ENCODE data around the gene TTF1.

TTF1 gene, protein sequence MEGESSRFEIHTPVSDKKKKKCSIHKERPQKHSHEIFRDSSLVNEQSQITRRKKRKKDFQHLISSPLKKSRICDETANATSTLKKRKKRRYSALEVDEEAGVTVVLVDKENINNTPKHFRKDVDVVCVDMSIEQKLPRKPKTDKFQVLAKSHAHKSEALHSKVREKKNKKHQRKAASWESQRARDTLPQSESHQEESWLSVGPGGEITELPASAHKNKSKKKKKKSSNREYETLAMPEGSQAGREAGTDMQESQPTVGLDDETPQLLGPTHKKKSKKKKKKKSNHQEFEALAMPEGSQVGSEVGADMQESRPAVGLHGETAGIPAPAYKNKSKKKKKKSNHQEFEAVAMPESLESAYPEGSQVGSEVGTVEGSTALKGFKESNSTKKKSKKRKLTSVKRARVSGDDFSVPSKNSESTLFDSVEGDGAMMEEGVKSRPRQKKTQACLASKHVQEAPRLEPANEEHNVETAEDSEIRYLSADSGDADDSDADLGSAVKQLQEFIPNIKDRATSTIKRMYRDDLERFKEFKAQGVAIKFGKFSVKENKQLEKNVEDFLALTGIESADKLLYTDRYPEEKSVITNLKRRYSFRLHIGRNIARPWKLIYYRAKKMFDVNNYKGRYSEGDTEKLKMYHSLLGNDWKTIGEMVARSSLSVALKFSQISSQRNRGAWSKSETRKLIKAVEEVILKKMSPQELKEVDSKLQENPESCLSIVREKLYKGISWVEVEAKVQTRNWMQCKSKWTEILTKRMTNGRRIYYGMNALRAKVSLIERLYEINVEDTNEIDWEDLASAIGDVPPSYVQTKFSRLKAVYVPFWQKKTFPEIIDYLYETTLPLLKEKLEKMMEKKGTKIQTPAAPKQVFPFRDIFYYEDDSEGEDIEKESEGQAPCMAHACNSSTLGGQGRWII

DNA sequence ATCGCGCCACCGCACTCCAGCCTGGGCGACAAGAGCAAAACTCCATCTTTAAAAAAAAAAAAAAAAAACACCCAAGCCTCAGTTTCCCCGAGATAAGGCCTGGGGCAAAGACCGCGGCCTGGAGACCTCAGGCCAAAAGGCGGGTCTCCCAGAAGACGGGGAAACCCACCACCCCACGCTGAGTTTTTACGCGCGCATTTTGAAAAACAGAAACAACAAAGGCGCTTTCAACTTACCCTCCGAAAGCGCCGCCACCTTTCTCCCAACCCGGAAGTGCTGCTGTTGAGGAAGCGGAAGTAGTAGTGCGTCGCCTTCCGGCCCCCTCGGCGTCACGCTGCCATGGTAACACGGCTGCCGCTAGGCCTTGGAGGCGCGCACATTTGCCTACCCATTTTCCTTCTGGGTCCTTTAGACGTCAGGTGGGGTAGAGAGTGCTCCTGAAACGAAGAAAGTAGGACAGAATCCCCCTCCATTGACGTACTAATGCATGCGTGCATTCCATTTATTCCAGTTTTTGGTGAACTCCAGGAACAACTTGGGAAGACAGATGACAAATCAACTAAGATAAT lies at the start of gene TTF1:
TSS of gene TTF1 (minus strand) at position 287 of the 569 bp plus-strand sequence. CDS start 4,019 bp downstream, outside the sequence.
- peak; percentile 91 for DNase-seq

DNA sequence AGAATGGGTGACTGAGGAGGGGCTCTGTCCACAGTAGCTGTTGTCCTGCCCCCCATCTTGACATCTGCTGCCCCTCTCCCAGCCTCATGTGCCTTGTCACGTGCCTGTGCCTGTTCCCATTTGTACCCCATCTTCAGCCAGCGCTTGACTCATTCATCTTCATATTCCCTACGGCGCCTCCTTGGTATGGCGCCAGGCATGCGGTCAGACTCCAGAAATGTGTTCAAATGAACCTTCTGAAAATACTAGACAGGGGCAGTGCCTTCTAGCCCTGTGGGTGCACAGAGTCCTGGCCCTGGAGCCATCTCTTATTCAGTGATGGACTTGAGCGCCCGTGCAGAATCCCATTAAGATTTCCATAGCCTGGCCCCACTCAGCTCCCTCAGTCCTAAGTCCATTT lies 49.6 kb upstream of the TTF1 start:
- no peak for DNase-seq

DNA sequence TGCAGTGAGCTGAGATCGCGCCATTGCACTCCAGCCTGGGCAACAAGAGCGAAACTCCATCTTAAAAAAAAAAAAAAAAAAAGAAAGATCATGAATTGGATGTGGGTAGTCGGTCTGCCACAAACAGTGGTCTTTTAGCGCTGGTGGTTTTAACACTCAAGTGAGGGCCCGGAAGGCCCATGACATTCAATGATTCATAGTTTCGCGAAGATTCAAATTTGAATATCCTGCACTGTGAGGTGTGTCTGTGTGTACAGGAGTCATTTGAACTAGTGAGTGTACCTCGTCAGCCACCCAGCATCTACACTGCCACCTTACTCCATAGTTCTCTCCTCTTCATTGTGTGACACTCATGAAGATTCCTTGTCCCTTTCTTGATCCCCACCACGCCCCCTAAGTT lies 44.6 kb upstream of the TTF1 start:
- DNase-seq: no peak

DNA sequence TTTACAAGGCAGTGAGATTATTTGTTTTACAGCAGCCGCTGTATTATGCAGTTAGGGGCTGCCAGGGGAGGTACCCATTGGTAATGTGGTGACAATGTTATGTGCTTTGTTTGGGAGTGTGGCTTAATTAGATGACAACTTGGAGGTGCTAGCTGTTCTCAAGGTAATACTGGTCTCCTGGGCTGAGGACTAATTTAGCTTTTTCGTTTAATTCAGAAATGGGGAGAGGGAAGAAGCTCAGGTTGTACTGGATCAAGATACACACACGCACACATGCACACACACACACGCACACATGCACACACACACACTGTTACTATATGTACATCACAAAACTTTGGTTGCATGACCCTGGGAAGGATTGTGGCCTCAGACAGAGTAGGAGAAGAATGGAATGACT lies 41.3 kb upstream of the TTF1 start:
- no peak for DNase-seq

DNA sequence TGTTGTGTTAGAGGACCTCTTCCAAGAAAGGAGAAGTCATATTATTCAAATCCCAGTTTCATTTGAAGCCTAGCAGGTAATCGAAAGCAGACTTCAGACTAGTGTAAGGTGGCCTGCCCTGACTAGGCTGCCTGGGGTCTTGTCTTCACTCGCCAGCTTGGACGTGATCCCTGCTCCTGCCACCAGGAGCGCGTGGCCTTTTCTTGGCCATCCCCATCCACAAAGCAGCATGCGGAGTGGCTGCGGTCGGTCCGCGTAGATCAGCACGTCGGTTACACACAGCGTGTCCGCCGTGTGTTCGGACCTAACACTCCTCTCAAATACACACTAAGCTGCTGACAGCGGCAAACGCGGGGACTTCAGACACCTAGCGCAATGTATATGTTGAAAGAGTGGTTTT lies 40.7 kb upstream of the TTF1 start:
- DNase-seq: no peak

DNA sequence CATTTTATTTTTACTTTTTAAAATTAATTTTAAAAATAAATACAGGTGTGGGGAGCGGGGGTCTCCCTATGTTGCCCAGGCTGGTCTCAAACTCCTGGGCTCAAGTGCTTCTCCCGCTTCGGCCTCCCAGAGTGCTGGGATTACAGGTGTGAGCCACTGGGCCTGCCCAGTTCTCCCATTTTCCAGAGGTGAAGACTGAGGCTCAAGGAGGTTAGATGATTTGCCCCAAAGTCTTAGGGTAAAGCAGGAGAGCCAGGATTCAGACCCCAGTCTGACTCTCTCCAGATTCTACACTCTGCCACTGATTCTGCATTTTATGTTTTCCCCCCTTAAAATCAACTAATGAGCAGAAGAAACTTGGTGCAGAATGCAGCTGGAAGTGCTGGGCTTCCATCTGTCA lies 40.2 kb upstream of the TTF1 start:
- no peak for DNase-seq

DNA sequence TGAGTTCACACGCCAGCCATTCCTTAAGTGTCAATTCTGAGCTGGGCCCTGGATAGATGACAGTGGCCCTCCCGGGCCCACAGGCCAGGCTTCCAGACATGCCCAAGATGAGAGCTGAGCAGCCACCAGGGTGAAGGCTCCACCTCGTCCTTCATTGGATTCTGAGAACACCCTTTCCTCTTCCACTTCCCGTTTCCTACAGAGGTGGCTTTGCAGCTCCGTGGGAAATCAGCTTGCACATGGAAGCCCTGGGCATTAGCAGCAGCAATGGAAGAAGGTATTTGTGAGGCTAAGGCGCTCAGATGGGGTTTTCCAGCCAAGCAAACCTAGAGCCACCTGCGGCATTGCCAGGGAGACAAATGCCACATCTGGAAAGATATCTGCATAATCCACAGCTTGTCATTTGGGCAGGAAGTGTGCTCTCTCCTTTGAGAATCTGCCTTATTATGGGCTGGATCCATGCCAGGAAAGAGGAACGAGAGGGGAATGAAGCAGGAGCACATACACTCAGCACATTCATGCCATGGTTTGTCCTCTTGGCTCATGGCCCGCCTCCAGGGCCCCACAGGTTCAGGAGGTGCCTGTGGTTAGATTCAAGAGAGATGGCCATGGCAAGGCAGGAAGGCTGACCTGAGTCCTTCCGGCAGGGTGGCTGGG lies 37.4 kb upstream of the TTF1 start:
- DNase-seq: no peak

DNA sequence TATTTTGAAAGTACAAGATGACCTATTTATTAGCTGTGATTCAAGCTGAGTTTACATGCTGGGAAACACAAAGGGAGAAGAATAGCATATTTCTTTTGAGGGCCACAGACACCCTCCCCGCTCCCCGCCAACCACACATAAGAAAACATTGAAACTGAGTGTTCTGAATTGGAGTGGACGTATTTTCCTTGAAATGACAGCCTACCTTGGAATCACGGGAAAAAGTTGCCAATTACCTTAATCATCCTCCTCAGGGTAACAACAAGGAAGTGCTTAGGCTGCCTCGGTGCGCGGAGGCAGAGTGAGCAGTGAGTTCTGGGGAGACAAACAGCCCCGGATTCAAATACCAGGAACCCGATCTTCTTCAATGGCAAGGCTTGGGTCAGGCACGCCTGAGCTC lies 34.8 kb upstream of the TTF1 start:
- DNase-seq: no peak

DNA sequence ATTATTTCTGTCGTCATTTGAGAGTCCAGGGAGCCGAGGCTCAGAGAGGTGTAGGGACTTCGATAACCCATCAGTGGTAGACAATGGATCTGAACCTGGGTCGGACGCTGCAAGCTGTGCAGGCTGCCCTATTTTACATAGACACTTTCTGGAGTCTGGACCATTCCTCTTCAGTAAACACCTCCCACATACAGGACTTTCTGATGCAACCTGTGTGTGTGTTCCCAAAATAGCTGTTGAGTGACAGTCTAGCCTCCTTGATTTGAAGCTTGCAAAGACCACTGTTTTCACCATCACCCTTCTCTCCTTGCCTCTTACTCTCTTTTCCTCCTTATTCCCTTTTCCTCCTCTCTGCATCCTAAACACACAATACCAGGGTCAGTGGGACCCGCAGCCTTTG lies 34.1 kb upstream of the TTF1 start:
- DNase-seq: no peak

DNA sequence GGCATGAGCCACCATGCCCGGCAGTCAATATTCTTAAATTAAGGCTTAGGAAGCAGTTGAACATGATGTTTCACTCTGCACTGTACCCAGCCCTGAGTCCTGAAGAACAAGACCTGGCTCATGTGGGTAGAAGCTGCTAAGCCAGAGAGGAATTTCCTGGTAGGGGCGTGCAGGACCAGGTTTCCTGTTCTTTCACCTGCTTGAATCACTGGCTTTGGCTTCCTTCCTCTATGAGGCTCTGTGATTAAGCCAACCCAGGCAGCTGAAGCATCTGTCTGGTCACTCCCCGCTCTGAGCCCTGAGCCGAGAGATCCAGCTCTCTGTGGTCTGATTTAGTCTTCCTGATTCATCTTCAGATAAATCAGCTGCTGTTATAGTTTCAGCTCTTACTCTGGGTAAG lies 32.5 kb upstream of the TTF1 start:
- DNase-seq: no peak

DNA sequence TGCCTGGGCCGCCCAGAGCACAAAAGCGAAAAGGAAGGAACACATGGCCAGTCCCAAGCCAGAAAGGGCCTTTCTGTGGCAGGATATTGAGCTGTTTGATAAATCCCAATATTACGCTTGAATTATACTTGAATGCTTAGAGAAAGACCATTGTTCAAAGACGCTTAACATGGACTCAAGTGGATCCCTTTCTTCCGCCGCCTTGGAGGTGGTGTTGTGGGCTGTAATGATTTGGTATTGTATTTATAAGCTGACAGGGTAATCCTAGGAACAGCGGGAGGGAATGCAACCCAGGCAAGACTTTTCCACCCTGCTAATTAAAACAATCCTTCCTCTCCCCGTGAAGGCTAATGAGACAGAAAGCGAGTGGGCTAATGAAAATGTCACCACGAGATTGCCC lies 28.2 kb upstream of the TTF1 start:
- DNase-seq: no peak

DNA sequence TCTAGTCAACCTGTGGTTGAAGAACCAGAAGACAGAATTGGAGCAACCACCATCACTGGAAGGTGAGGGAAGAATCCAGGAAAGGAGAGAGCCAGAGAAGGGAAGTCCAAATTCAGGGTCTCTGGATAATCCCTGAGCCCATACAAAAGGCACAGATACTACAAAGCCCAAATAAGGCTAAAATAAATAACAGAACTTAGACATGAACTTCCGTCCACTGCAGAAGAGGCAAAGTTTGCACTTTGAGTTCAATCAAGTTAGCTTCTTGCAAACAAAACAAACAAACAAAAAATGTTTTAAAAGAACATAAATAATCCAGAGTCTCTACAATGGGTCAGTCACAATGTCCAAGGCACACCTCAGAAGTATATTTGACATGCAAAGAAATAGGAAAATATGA lies 24.4 kb upstream of the TTF1 start:
- no peak for DNase-seq

DNA sequence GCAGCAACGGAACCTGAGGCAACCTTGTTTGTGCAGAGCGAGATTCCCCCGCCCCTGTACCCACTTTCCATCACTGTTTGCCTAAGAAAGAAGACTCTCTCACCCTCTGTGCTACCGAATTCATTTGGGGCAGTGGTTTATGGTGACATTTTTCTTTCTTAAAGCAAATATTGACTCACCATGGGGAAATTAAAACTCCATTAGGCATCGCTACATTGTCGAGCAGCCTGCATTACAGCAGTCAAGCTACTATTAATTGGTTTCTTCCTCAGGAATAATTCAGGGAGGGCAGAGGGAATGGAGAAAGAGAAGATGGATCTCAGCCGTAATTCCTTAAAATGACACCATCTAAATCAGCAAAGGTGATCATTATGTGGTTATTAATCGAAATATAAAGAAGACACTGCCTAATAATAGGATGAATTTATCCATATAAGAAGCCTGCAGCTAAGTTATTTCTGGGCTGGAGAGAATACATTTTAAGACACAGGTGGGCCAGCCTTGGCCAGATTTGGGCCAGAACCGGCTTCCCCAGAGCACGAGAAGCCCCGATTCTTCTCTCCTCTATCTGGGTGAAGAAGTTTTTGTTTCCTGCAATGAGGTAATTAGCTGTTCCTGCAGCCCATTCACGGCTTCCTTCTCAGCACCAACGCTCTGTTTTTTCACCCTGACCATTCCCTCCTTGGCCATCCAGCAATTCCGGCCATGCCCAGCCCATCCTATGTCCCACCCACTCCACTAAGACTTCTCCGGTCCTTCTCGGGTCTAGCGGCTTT lies 20.2 kb upstream of the TTF1 start:
- no peak for DNase-seq

DNA sequence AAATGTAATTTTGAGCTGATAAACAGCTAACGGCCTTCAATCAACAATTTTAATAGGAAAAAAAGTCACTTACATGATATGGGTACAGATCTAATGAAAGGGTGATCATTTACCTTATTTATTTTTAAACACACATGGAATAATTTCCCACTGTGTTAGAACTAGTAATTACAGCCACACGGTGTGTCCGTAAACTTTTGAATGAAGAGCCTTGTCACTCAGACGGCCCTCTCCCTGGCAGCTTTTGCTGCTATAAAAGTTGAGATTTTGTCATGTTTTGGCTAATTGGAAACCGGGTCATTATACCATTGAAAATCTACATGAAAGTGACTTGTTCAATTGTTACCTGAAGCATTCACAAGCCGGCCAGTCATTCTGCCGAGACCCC lies 19.0 kb upstream of the TTF1 start:
- DNase-seq: no peak

DNA sequence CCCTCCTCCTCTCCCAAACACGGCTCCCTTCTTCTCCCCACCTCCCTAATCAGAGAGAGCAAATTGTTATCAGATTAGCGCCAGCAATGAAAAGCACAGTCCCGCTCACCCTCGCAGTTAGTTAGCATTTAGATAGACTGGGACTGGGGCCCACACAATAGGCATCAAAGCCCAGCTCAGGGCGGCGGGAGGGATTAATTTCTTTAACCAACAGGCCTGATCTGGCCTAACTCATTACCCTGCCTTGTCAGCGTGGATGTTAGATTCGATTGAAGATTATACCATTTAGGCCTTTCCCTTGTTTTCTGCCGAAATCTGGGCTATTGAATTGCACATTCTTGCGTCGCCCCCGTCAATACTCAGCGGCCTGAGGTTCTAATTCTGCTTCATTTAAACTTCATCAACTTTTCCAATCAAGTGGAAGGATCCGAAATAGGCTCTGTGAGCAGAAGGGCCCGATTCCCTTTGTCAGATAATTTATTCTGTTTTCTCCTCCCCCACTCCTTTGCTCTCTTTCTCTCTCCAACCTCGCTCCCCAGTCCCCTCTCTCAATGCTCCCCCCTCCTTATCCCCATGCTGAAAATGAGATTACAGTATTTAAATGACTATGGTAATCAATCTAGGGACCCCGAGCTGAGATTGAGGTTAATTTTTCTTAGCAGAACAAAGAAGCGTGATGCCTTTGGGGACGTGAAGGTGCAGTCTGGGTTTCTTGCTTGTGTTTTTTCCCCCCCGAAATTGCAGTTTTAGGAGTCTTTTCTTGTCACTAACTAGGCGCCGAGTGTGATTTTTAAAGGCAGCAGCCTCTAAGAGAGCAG lies 18.4 kb upstream of the TTF1 start:
- no peak for DNase-seq

DNA sequence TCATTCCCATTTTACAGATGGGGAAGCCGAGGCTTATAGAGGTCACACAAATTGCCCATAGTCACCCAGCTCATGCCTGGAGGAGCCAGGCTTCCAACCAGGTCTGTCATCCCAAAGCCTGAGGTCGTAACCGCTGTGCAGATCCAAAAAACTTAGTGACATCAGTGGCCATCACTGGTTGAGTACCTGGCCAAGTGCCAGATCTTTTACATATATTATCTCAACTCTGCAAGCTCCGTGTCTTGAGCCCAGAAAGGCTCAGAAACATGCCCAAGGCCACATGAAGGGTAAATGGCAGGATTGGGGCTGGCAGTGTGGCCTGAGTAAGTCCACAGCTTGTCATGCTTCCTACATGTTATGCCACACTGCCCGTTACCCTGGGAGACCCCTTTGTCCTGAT lies 16.9 kb upstream of the TTF1 start:
- DNase-seq: no peak

DNA sequence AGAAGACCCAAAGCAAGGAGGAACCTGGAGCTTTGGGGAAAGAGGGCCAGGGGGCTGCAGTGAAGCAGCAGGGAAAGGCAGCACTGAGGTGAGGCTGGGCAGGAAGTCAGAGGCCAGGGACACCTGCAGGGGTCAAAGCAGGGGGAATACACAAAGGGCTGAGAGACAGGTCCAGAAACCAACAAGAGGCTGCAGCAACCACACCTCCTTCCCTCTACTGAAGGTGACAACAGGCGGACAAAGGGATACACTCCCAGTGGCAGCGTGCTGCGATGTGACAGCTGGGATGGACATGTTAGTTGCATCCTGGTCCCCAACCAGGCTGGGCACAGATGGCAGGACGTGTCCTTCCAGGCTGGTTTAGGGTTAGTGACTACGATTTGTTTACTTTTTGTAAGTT lies 15.9 kb upstream of the TTF1 start:
- DNase-seq: no peak

DNA sequence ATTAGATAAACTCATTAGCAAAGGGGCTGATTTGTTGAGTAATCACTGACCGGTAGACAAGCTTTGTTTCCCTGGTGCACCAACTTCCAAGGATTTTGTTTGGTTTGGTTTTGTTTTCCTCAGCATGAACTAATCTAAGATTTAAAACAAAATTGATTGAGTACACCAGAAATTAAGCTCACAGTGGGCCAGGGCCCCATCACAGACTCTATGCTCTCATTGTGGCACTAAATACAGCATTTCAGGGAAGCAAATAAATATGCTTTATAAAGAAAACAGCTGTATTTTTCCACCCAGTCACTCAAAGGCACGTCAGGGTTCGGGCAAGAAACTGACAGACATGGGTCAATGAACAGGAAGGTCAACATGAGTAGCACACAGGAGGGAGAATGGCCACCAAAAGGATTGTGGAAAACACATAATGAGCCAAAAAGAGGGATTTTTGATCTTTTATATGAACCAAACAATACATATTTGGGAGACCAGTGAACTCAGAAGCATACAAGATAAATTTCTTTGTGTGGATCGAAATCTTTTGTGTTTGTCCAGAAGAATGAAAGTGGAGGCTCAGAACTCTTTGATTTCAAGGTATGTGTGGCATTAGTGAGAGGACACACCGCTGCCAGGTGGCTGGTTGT lies 12.2 kb upstream of the TTF1 start:
- DNase-seq: no peak

DNA sequence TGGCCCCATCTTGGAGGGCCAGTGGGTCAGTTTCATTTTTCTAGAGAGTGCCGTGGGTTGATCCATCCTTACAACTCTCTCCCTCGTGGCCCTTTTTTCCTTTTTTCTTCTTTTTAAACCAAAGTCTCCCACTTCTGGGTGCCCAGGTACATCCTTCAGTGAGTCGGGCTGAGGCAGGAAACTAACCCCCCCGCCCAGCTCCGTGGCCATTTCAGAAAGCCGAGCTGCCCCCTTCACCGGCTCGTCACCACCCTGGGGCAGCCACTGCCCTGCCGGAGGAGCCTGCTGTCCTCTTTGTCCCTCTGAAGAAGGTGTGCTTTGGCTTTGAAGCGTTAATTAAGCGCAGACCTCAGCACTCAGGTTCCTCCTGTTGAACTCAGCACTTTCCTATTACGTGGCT lies 8.5 kb upstream of the TTF1 start:
- no peak for DNase-seq

DNA sequence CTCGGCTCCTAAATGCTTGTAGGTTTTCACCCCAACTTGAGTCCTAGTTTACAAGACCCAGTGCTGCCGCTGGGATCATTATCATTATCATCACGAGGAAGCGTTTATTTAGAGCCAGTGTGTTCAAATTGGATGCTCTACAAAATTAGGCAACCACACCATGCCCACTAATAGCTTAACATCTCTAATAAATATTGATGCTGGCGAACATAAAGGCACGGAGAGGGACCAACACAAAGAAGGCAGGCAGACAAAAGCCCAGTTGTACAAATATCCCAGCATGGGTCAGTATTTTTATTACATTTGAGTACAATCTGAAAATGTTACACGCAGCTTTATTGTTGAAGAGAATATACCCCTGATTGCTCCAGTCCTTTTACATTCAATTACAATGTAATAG lies 8.1 kb upstream of the TTF1 start:
- DNase-seq: no peak

DNA sequence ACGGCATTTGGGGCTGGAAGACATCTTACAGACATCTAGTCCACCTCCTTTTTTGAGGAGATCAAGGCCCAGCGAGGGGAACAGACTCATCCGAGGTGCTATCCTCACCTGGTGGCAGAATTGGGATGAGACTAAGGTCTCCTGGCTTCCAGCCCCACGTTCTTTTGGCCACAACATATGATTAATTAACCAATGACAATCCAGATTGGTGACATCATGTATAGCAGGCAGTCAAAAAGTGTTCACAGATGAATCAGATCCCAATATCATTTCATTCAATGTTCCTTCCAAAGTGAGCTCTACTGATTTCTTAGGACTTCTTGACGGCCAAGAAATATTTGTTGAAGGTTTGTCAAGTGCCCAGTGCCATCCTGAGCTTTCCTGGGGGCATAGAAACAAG lies 7.3 kb upstream of the TTF1 start:
- DNase-seq: no peak
